ENCODE results near the gene RASA1.

Gene RASA1

GRCh38 chr5:87361031-87361445, 93.4 kb downstream of the RASA1 start:
- TF ChIP-seq CTCF (IDR thresholded peaks at IDR 0.05) (no peak), ZFX (IDR thresholded peaks at IDR 0.05; ENCODE audit: borderline replicate concordance) (no peak)
- no peak overlapping the region for H3K27ac ChIP-seq

- TF ChIP-seq CTCF (IDR thresholded peaks at IDR 0.05) = no peak
- TF ChIP-seq ZFX (IDR thresholded peaks at IDR 0.05; ENCODE audit: borderline replicate concordance) = no peak
- H3K27ac ChIP-seq = no peak overlapping the region
Observed at GRCh38 chr5:87361536-87362213, 94.0 kb downstream of the RASA1 start.

GRCh38 chr5:87367243-87367642, 99.6 kb downstream of the RASA1 start:
- H3K27ac ChIP-seq = no peak overlapping the region
- TF ChIP-seq ZFX (IDR thresholded peaks at IDR 0.05; ENCODE audit: borderline replicate concordance) (no peak), CTCF (IDR thresholded peaks at IDR 0.05) (no peak)

GRCh38 chr5:87368601-87369000, 100.9 kb downstream of the RASA1 start:
- TF ChIP-seq ZFX (IDR thresholded peaks at IDR 0.05; ENCODE audit: borderline replicate concordance) (no peak), CTCF (IDR thresholded peaks at IDR 0.05) (no peak)
- no peak overlapping the region for H3K27ac ChIP-seq

GRCh38 chr5:87369431-87369830, 101.7 kb downstream of the RASA1 start:
- no peak overlapping the region for H3K27ac ChIP-seq
- TF ChIP-seq ZFX (IDR thresholded peaks at IDR 0.05; ENCODE audit: borderline replicate concordance) = no peak

GRCh38 chr5:87372705-87373104, 105.0 kb downstream of the RASA1 start:
- no peak overlapping the region for H3K27ac ChIP-seq
- TF ChIP-seq ZFX (IDR thresholded peaks at IDR 0.05; ENCODE audit: borderline replicate concordance) (no peak), CTCF (IDR thresholded peaks at IDR 0.05) (no peak)

GRCh38 chr5:87382224-87382623, 114.5 kb downstream of the RASA1 start:
- TF ChIP-seq CTCF (IDR thresholded peaks at IDR 0.05) (no peak), ZFX (IDR thresholded peaks at IDR 0.05; ENCODE audit: borderline replicate concordance) (no peak)
- no peak overlapping the region for H3K27ac ChIP-seq

- no peak for TF ChIP-seq CTCF (IDR thresholded peaks at IDR 0.05)
Observed at GRCh38 chr5:87383216-87383615, 115.5 kb downstream of the RASA1 start.

More at GRCh38 chr5:87383216-87383615, 115.5 kb downstream of the RASA1 start:
- no peak overlapping the region for H3K27ac ChIP-seq

All from 22Rv1 (cell line).